Measurements from ENCODE around the gene ABCA12. TPM values are rescaled to one million over a fixed set of nuclear protein-coding genes. Genes with fewer than 3 reads are reported as not detected.

Gene ABCA12
- total RNA-seq, 1 donor from 2014 or later, result 0.17 TPM

DNA sequence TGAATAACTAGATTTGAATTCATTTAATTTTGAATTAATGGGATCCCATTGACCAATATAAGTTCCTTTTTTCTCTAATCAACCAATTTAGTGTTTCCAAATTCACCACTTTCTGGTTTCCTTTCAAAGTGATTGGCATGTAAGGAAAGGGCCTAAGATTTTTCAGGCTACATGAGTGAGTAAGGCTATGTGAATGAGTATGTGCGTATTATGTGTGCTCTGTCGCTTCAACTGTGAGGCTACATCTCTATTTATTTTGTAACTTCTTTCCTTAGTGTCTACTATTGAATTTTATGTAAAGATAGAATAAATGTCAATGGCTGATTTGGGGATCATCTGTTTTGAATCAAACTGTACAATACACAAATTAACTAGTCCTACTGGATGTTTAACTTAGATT, 110.6 kb downstream of the ABCA12 start:
- Histone ChIP-seq H3F3A (ENCODE audit: low read depth) (no peaks in the 10 kb centered on the region), H3K4me1 (no peaks in the 10 kb centered on the region), H3K4me2 (no peak overlapping the region), H3K9me3 (ENCODE audit: low read depth) (no peaks in the 10 kb centered on the region), H4K20me1 (ENCODE audit: low read depth) (no peaks in the 10 kb centered on the region), H2AFZ (replicated peaks) (no peak overlapping the region), H3K27ac (no peak overlapping the region), H3K27me3 (no peaks in the 10 kb centered on the region), H3K4me3 (no peak overlapping the region), H3K9ac (no peak overlapping the region), H3K79me2 (ENCODE audit: low read depth) (no peaks in the 10 kb centered on the region), H3K36me3 (no peaks in the 10 kb centered on the region)
- Mint-ChIP-seq H3K4me1 (peaks cover 2% of the 10 kb centered on the region), H3K4me3 (no peak overlapping the region), H3K9me3 (no peaks in the 10 kb centered on the region), H3K27me3 (ENCODE audit: insufficient read depth, low read depth) (no peaks in the 10 kb centered on the region), H3K36me3 (no peaks in the 10 kb centered on the region), H3K27ac (no peak overlapping the region)
- TF ChIP-seq EZH2 (IDR thresholded peaks at IDR 0.05) (no peak), EZH2phosphoT487 (IDR thresholded peaks at IDR 0.05) (no peak), CTCF (IDR thresholded peaks at IDR 0.05) (no peak)
- DNase-seq (ENCODE audit: low spot score), result no peak

GRCh38 chr2:215022910-215023309, 115.5 kb downstream of the ABCA12 start:
- no peak for DNase-seq (ENCODE audit: low spot score)
- H3K79me2 ChIP-seq (ENCODE audit: low read depth), result no peaks in the 10 kb centered on the region
- H4K20me1 ChIP-seq (ENCODE audit: low read depth), result no peaks in the 10 kb centered on the region
- H3K9me3 ChIP-seq (ENCODE audit: low read depth), result no peaks in the 10 kb centered on the region
- Mint-ChIP-seq H3K9me3 (peaks cover 3% of the 10 kb centered on the region), H3K4me1 (peaks cover 12% of the 10 kb centered on the region), H3K4me3 (no peak overlapping the region), H3K36me3 (no peaks in the 10 kb centered on the region), H3K27ac (no peak overlapping the region), H3K27me3 (ENCODE audit: insufficient read depth, low read depth) (no peaks in the 10 kb centered on the region)
- no peak overlapping the region for H3K4me2 ChIP-seq
- H3K27me3 ChIP-seq, result no peaks in the 10 kb centered on the region
- H3K27ac ChIP-seq, result no peak overlapping the region
- no peaks in the 10 kb centered on the region for H3K4me1 ChIP-seq
- no peak overlapping the region for H3K4me3 ChIP-seq
- no peaks in the 10 kb centered on the region for H3K36me3 ChIP-seq
- TF ChIP-seq EZH2 (IDR thresholded peaks at IDR 0.05) (no peak), EZH2phosphoT487 (IDR thresholded peaks at IDR 0.05) (no peak), CTCF (IDR thresholded peaks at IDR 0.05) (no peak)
- no peaks in the 10 kb centered on the region for H3F3A ChIP-seq (ENCODE audit: low read depth)
- H3K9ac ChIP-seq, result no peak overlapping the region
- no peak overlapping the region for H2AFZ ChIP-seq (replicated peaks)

- Histone ChIP-seq H3K4me1 (no peaks in the 10 kb centered on the region), H3K27ac (no peak overlapping the region), H3K9ac (no peak overlapping the region), H3K27me3 (no peaks in the 10 kb centered on the region), H2AFZ (replicated peaks) (no peak overlapping the region), H3K79me2 (ENCODE audit: low read depth) (no peaks in the 10 kb centered on the region), H3F3A (ENCODE audit: low read depth) (no peaks in the 10 kb centered on the region), H3K4me3 (no peak overlapping the region), H3K9me3 (ENCODE audit: low read depth) (no peaks in the 10 kb centered on the region), H4K20me1 (ENCODE audit: low read depth) (no peaks in the 10 kb centered on the region), H3K36me3 (no peaks in the 10 kb centered on the region), H3K4me2 (no peak overlapping the region)
- H3K36me3 Mint-ChIP-seq, result no peaks in the 10 kb centered on the region
- peaks cover 3% of the 10 kb centered on the region for H3K9me3 Mint-ChIP-seq
- H3K27ac Mint-ChIP-seq, result no peak overlapping the region
- no peaks in the 10 kb centered on the region for H3K27me3 Mint-ChIP-seq (ENCODE audit: insufficient read depth, low read depth)
- TF ChIP-seq EZH2phosphoT487 (IDR thresholded peaks at IDR 0.05) (no peak), EZH2 (IDR thresholded peaks at IDR 0.05) (no peak), CTCF (IDR thresholded peaks at IDR 0.05) (no peak)
- no peak overlapping the region for H3K4me3 Mint-ChIP-seq
- DNase-seq (ENCODE audit: low spot score), result no peak
- H3K4me1 Mint-ChIP-seq, result peaks cover 12% of the 10 kb centered on the region
Measured at GRCh38 chr2:215022418-215022817, 116.0 kb downstream of the ABCA12 start.
